Dedifferentiated amniotic fluid mesenchymal stem cell (primary cell): Measurements from ENCODE around the gene SCRT2.

ENCODE experiments used
- DNase-seq: peaks from one replicate; pipeline ENCODE4 v3.0.0-alpha.2; 2016; ENCODE audit errors: extremely low spot score

The SCRT2 gene

DNA sequence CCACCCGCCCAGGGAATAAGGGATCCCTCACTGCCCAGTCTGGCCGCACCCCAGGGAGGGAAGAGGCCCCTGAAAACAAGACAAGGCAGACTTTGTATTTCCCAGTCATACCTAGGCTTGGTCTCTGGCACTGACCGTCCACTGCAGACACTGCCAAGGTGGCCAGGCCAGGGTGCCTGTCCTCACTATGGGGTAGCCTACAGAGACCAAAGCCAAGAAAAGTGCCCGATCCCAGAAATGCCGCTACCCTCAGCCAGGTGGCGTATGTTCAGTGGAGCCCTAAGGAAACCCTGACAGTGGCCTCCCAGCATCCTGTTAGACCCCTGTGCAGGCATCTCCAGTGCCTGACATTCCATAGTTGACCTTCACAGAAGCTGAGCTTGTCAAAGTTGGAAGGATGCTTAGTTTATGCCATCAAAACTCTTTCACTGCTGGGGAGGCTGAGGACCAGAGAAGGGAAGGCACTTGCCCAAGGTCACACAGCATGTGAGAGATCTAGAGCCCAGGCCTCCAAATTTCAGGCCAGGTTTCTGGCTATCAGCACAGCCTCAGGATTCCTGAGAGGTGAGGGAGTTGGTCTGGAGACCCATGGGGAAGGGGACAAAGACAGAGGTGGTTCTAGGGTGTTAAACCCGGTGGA lies 2.5 kb downstream of the SCRT2 start:
- no peak for DNase-seq

DNA sequence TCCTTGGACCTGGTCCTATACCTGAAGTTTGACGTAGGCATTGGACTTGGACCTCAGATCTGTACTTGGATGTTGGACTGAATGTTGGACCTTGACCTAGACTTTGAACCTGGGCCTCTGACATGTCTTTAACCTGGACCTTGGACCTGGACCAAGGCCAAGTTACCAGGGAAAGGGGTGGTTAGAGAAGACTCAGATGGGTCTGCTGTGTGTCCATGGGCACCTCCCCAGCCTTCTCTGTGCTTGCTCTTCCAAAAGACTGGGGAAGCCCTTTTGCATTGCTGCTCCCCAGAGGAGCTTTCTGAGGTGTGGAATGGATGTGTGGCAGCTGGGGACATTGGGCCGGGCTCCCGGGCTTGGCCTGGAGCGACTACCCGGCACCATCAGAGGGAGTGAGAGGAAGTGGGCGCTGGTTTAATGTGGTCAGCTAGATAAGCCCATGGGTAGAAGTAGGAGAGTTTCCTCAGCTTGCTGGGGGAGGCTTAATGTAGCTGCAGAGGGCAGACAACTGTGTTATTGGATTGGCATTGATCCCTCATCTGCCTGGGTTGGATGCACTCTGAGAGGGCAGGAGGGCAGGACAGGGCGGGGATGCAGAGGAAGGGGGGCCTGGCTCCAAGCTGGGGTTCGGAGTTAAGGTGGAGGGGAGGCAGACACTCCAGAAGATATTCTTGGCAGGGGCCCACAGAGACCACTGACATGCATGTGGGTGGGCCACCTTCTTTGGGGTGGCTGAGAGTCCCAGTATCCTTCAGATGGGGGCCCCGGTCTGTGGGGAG lies 4.2 kb downstream of the SCRT2 start:
- no peak for DNase-seq

DNA sequence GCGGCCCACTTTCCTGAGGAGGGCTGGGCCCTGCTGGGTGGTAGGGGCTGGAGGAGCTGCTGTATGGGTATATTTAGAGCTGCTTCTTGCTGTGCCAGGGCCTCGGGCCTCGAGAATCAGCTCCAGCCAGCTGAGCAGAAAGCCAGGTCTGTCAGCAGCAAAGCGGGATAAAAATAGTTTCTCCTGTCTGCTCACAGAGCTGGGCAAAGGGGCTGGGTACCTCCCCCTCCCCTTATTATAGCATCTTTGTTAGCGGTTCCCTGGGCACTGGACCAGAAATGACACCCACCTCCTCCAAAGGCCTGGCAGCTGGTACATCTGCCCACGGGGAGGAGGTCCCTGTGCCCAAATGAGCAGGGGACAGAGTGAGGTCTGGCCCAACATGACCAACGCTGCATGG lies 6.0 kb downstream of the SCRT2 start:
- no peak for DNase-seq

DNA sequence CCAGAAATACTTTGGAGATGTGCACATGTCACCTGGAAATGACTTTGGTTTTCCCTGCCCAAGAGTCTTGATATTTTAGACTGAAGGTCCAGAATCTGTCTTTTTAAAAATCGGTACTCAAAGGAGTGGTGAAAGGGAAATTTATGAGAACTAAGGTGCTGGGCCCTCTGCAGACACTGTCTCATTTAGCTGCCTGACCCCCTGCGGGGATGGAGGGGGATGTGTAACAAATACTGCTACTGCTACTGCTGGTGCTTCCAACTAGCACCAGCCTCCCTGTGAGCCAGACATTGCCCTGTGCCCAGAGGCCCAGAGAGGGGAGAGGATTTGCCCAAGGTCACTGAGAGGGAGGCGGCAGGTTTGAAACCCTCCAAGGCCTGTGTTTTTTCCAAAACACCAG lies 7.0 kb downstream of the SCRT2 start:
- no peak for DNase-seq

DNA sequence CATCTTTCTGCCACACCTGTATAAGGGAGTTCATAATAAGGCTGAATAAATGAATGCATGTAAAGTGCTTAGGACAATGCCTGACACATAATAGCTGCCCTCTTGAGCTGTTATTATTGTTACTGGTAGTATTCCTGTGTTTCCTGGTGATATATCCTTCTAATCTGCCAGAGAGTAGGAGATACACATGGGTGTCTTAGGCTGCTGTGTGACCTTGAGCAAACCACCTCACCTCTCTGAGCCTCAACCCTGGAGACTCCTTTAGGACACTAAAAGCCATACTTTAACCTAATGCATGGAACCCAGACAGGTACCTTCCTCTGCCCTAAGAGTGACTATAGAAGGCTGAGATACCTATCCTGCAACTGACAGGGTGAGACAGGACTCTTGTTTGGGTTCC lies 7.6 kb downstream of the SCRT2 start:
- DNase-seq, result no peak

DNA sequence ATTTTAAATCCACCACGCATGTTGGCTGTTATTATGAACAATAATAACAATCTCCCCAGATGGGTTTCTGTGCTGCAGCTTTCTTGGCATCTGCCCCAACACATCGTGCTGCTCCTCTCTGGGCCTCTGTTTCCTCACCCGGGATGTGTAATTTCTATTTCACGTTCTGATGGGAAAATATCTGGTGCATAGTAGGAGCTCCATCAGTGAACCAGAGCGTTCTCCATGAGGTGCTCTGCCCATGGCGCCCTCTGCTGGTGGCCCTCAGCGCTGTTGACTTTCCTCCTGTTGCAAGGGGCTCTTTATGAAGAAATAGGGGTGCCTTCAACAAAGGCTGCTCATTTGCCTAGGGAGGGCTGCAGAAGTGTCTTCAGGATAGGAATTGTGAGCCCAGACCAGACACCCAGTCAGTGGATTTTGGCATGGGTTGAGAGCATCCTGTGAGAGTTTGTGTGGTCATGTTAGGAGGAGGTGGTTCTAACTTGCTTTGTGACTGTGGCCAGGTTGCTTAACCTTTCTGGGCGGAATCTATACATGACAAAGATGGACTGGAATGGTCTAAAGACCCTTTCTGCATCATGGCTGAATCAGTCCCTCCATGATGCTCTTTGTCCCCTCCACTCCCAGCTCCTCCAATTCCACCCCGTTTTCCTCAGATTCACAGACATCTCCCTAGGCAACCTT lies 8.1 kb downstream of the SCRT2 start:
- DNase-seq, result no peak

DNA sequence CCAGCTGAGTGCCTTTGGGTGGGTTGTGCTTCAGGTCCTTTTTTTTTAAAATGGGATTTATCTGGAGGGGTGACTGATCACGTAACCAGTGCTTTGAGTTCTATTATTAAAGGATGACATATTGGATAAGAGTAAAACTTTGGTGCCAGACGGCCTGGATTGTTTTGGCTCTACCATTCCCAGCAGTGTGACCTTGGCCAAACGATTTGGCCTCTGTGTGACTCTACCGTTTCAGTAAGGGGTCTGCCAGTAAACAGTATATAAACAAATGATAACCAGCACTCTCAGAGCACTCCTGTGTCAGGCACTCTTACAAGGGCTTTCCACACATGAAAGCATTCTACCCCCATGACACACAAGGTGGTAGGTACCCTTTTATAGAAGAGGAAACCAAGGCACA lies 8.7 kb downstream of the SCRT2 start:
- DNase-seq, result no peak

DNA sequence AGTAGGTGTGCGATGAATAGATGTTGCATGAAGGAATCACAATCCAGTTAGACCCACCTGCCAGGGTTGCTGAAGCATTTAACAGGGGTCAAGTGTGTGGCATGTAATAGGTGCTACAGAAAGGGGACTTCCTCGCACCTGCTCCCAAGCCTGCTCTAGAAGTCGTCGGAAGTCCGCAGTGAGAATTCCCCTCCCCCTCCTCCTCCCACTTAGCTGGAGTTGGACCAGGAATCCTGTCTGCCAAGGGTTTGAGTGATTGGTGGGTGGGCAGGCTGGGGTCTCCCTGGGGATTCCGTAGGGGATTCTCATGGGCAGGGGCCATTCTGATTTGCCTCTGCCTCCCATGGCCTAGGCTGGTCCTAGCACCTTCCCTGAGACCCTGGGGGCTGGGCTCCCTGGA lies 10.3 kb downstream of the SCRT2 start:
- DNase-seq, result no peak

DNA sequence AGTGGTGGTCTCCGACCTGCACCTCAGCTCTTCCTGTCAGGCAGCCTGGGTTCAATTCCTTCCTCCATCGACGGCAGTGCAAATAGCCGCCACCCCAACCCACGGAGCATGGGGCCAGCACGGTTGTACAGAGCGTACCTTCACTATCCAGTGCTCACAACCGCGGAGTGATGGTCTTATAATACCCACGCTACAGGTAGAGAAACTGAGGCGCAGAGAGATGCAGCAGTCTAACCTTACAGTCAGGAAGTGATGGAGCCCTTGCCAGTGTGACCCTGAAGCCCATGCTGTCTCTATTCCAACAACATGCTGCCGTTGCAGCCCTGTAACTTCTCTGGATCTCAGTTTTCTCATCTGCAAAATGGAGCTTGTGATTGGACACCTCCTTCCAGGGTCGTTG lies 11.0 kb downstream of the SCRT2 start:
- no peak for DNase-seq

DNA sequence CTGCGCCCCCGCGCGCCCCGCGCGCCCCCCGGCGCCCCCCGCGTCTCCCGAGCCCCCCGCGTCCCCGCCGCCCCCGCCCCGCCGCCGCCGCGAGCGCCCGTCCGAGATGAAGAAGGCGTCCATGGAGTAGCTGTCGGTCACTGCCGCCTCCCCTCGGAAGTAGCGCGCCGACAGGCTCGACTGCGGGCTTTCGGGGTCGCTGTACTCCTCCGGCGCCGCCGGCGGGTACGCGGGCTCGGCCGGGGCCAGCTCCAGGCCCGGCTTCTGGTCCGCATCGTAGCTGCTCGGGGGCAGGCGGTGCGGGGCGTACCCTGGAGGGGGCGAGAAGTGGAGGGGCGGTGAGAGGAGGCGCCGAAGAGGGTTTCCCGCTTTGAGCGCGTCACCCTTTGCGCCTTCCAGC lies 11.5 kb downstream of the SCRT2 start:
- DNase-seq, result no peak

DNA sequence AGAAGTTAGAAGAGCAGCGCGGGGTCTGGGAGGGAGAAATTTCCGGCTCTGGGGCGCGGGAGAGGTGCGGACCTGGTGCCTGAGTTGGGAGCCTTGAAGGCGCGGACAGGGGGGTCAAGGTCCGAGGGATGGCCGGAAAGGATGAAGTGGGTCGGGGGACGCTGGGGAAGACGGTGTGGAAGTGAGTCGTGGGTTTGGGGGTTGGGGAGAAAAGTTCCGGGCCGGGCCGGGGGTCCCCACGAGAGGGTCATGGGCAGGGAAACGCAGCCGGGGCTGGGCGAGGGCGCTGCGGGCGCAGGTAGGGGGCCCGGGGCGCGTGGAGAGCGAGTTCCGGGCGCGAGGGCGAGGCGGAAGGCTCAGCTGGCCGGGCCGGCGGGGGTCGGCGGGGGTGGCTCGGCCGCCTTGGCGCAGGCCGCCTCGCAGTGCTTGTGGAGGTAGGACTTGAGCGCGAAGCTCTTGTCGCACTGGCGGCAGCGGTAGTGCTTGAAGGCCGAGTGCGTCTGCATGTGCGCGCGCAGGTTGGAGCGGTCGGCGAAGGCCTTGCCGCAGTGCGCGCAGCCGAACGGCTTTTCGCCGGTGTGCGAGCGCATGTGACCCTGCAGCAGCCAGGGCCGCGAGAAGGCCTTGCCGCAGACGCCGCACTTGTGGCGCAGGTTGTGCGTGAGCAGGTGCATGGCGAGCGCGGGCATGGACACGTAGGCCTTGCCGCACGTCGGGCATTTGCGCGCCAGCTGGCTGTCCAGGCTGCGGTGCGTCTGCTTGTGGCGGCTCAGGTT lies 12.1 kb downstream of the SCRT2 start:
- DNase-seq, result no peak

DNA sequence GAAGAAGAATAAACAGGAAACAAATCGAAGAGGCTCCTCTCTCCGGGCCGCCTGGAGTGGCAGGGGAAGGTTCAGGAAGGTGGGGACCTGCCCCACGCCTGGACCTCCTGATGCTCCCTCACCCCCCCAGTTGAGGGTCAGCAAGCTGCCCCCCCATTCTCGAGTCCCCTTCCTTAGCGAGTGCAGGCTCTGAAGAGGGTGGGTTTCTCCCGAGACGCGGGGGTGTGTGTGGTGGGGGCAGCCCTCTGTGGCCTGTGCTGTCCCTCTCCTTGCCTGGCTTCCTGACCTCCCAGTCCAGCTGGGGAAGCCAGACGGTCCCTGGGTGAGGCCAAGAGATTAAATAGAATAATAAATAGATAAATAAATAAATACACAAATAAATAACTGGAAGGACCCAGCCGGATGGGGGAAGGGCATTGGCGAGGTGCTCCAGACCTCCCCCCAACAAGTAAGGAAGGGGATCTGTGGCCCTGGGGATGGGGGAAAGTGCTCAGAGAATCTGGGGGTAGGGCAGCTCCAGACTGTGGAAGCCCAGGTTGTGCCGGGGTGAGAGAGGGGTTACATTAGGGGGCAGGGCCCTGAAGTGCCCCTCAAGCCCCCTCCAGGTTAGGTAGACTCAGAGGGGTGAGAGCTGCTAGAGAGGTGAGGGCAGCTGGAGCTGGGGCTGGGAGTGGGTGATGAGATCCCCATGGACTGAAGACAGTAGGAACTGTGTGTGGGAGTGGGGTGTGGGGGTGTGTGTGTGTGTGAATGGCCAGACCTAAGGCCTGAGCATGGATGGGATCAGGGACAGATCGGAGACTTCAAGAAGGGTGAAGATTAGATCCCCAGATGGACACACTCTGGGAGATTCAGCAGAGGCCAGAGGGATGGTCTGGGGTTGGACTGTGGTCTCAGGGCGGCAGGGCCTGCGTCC lies 13.1 kb downstream of the SCRT2 start:
- no peak for DNase-seq

DNA sequence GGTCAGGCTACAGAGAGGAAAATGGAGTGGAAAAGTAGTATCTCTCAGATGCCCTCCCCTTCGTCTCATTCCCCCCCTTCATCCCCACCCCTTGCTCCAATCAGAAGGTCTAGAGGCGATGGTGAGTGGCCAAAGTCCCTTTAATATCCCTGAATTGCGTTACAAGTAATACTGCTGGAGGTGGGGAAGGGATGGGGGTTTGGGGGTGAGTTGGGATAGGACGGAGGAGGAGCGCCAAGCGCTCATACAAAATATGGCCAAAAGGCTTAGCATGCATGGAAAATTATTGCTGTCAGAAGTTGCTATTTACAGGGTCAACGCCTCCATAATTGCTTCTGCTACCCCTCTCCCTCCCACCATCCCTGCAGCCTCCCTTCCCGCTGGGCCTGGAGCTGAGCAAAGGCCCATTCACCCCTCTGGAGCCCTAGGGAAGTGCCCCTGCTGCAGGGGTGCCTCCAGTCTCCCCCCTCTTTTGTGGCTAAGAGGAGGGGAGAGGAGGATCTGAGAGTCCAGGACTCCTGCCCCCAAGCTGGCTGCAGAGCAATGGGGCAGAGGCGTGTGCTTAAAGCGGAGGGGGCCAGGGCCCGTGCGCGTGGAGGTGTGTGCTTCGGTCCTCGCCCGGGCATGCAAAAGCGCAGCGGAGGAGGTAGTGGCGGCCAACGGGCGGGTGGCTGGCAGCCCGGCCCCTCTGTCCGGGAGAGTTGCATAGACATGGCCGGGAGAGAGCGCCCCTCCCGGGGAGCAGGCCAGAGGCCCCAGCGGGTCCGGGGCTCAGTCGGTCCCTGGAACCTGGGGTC lies 13.9 kb downstream of the SCRT2 start:
- no peak for DNase-seq

DNA sequence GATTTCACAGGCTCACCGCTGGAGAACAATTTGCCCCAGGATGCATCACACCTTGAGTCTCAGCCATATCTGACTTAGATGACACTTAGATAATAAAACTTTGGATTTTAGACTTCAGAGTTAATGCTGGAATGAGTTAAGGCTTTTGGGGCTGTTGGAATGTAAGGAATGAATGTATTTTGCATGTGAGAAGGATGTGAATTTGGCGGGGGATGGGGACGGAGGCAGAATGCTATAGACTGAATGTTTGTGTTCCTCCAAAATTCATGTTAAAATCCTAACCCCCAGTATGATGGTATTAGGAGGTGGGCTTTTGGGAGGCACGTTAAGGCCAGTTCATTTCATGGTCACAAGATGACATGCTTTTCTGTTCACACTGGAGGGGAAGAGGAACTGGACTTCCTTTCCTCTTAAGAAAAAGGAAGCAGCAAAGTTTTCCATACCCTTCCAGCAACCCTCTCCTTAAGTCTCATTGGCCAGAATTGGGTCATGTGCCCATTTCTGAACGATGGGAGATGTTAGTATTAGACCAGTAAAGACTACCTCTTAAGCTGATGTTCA lies 16.8 kb downstream of the SCRT2 start:
- no peak for DNase-seq

DNA sequence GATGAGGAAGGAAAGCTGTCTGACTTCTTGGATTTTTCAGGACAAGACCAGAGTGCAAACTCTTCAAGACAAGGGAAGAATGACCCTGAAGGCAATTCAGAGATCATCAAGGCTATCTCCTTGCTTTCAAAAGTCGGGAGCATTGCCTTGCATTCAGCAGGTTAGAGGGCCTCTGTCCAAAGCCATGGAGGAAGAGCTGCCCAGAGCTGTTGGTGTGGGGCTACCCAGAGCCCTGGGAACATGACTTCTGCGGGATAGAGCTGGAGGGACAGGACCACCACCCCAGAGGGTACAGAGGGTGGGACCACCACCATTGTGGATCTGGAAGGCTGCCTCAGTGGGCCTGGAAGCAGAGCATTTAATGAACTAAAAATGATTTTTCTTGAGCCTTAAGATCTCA lies 17.4 kb downstream of the SCRT2 start:
- no peak for DNase-seq

DNA sequence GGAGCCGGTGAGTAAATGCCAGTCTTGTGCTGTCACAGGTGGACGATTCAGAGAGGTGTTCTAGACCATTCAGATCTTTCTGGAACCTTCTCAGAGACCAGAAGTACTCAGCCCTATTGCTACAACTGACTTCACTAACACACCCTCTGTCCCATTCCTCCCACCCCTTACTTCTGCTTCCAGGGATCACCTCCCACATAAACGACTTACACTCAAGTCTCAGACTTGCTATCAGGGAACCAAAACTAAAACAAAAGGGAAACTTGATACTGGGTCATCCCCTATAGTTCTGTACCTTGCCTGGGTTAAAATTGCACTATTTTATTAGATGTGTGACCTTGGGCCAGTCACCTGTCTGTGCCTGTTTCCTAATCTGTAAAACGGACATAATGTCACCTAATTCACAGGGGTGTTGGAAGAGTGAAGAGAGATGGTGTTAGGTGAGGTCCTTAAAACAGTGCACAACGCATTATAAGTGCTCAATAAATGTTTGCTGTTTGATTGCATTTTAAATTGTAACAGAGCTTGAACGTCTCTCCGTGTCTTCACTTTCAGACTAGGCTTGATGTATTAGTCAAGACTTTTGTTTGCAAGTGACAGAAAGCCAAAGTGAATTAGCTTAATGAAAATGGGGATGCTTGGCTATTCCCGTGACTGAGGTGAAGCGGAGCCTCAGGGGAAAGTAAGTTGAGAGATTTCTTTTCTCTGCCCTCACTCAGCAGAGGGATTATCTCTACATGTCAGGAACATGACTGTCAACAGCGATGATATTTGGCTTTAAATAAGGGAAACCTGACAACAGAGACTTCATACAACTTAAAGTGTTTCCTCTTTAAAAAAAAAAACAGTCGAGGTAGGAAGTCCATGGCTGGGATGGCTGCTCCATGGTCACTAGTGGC lies 19.6 kb downstream of the SCRT2 start:
- DNase-seq, result no peak

DNA sequence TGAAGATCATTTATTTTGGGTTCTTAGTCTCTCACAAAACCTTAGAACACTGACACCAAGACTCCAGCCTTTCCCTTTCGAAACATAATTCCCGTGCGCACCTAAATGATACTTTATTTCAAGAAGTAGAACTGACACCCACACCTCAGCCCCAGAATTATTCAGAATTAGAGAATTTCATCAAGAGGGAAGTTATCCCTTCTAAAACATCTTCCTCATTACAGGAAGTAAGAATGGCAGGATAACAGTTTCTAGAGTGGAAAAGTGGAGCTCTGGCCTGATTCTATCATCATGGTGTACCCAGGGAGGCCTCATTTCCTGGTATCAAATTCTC lies 21.2 kb downstream of the SCRT2 start:
- no peak for DNase-seq

DNA sequence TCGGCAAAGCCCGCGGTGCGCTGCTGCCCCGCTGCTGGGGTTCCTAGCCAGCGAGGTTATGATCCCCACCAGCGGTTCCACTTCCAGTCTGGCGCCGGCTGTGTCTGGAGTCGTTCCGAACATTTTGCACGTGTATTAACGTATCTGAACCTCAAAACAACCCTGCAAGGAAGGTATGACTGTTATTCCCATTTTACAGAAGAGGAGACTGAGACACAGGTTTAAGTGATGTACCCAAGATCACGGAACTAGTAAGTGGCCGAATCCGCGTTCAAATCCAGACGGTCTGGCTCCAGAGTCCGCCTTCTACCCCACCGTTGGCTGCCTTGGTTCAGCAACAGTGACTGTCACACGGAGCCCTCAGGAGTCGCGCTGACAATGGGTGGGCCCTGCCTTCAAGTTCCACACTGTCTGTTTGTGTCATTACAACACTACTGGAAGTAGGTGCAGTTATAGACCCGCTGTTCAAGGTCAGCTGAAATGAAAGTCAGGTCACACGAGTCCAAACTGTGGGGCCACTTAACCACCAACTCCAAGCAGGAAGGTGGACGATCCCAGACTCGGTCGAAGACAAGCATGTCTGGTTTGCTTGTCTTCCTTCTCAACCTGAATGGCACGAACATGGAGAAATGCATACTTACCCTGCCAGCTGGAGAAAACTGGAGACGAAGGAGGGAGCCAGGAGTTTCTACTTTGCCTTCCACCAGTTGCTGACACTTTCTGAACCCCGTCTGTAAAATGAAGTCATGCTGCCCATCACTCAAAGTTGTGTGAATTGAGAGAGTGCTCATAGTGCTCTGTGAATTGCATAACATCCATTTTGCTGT lies 21.8 kb downstream of the SCRT2 start:
- no peak for DNase-seq
